ENCODE measurements around the gene TBC1D9. TPM values are rescaled to one million over a fixed set of nuclear protein-coding genes. Genes with fewer than 3 reads are reported as not detected.

The TBC1D9 gene
- total RNA-seq, 1 experiment from 2014 or later = 12.5 TPM

DNA sequence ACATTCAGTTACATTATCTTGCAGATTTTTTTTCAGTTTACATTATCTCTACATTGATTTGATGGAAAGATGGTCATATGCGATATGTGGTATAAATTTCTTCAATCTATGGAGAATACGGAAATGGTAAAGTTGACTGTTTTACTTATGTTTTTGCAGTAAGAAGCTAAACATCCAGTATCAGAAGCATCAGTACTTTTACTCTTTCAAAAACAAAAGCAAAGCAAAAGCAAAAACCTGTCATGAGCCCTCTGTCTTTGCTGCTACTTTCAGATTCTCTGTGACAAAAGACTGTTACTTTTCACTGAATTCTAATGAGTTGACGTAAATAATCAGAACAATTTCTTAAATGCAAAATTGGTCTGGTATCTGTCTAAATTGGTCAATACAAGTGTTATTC lies 135.0 kb downstream of the TBC1D9 start:
- Histone ChIP-seq H3K9me3 (no peaks in the 10 kb centered on the region), H3K36me3 (ENCODE audit: control insufficient read depth, insufficient read depth, low read length) (no peaks in the 10 kb centered on the region), H3K4me1 (peaks cover 3% of the 10 kb centered on the region), H3K4me3 (ENCODE audit: low read depth, low read length) (no peak overlapping the region), H3K27me3 (replicated peaks; ENCODE audit: control insufficient read depth, insufficient read depth, low read length) (no peaks in the 10 kb centered on the region)
- no peaks in the 10 kb centered on the region for H3K9me3 Mint-ChIP-seq (ENCODE audit: unreplicated experiment)
- POLR2A ChIA-PET = no interaction called here
- peaks cover 8% of the 10 kb centered on the region for H3K36me3 Mint-ChIP-seq (ENCODE audit: insufficient read depth, unreplicated experiment)
- TF ChIP-seq CTCF (IDR thresholded peaks at IDR 0.05; ENCODE audit: insufficient read depth in 1 of 2, low read depth in 1 of 2, low read length in 1 of 2, severe bottlenecking in 1 of 2, unreplicated experiment in 1 of 2) = no peak
- no peaks in the 10 kb centered on the region for H3K4me1 Mint-ChIP-seq (ENCODE audit: low read depth, unreplicated experiment)
- DNase-seq = no peak
- intact Hi-C loops (cut with micrococcal nuclease; ENCODE audit: unreplicated experiment) = no loop called here
- H3K27ac Mint-ChIP-seq (ENCODE audit: unreplicated experiment) = no peak overlapping the region
- H3K4me3 Mint-ChIP-seq (ENCODE audit: unreplicated experiment) = no peak overlapping the region
- BruUV-seq (replicated peaks) = no TSS peak
- no peaks in the 10 kb centered on the region for H3K27me3 Mint-ChIP-seq (ENCODE audit: insufficient read depth, unreplicated experiment)
- CTCF ChIA-PET = no interaction called here

DNA sequence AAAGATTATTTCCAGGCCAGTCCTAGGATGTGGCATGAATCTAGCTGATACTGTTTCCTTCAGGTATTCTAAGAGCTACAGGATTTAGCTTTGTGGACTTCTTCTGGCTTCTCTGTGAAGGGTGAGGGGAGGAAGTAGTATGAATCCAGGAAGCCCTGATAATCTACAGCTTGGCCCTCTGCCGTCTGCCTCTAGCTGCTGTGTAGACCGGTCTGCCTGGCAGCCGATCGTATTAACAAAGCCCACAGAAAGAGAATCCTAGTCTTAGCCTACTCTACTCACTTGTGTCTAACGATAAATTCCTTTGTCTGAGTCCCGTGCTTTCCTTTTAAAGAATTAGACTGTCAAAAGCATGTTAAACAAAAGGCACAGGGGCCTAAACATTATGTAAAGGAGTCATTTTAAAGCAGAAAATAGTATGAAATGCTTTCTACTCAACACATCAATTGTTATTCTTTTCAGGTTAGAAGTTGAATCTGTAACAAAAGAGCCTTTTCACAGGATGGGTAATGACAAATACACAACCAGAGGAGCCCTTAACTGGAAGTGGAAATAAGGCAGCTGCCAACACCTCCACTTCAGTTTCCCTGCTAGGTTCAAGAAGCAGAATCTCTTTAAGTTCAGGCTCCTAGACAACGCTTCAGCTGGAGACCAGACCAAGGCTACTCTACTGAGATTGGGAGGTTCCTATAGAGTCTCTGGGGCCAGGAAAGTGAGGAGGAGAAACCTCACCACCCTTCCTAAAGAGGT lies 138.5 kb downstream of the TBC1D9 start:
- ChIA-PET CTCF (no interaction called here), POLR2A (no interaction called here)
- Mint-ChIP-seq H3K27me3 (ENCODE audit: insufficient read depth, unreplicated experiment) (no peaks in the 10 kb centered on the region), H3K4me3 (ENCODE audit: unreplicated experiment) (no peak overlapping the region), H3K27ac (ENCODE audit: unreplicated experiment) (no peak overlapping the region), H3K4me1 (ENCODE audit: low read depth, unreplicated experiment) (no peaks in the 10 kb centered on the region), H3K36me3 (ENCODE audit: insufficient read depth, unreplicated experiment) (no peaks in the 10 kb centered on the region), H3K9me3 (ENCODE audit: unreplicated experiment) (no peaks in the 10 kb centered on the region)
- Histone ChIP-seq H3K9me3 (no peaks in the 10 kb centered on the region), H3K4me3 (ENCODE audit: low read depth, low read length) (no peak overlapping the region), H3K36me3 (ENCODE audit: control insufficient read depth, insufficient read depth, low read length) (no peaks in the 10 kb centered on the region; the same call in 1 of the 2 replicates), H3K27me3 (replicated peaks; ENCODE audit: control insufficient read depth, insufficient read depth, low read length) (no peaks in the 10 kb centered on the region), H3K4me1 (peaks cover 16% of the 10 kb centered on the region)
- intact Hi-C loops (cut with micrococcal nuclease; ENCODE audit: unreplicated experiment) = no loop called here
- DNase-seq = no peak
- no TSS peak for BruUV-seq (replicated peaks)
- no peak for TF ChIP-seq CTCF (IDR thresholded peaks at IDR 0.05; ENCODE audit: insufficient read depth in 1 of 2, low read depth in 1 of 2, low read length in 1 of 2, severe bottlenecking in 1 of 2, unreplicated experiment in 1 of 2)

- H3K27ac Mint-ChIP-seq (ENCODE audit: unreplicated experiment) = no peak overlapping the region
- no peak for TF ChIP-seq CTCF (IDR thresholded peaks at IDR 0.05; ENCODE audit: insufficient read depth in 1 of 2, low read depth in 1 of 2, low read length in 1 of 2, severe bottlenecking in 1 of 2, unreplicated experiment in 1 of 2)
- ChIA-PET CTCF (no interaction called here), POLR2A (interaction anchor here (0.7 kb wide), 1 partner anchor 15 kb away, joined by 8 read pairs; no protein-coding TSS in a partner anchor)
- no peaks in the 10 kb centered on the region for H3K27me3 Mint-ChIP-seq (ENCODE audit: insufficient read depth, unreplicated experiment)
- BruUV-seq (replicated peaks) = no TSS peak
- Histone ChIP-seq H3K4me3 (ENCODE audit: low read depth, low read length) (no peak overlapping the region), H3K36me3 (ENCODE audit: control insufficient read depth, insufficient read depth, low read length) (no peaks in the 10 kb centered on the region; the same call in 1 of the 2 replicates), H3K9me3 (no peaks in the 10 kb centered on the region), H3K27me3 (replicated peaks; ENCODE audit: control insufficient read depth, insufficient read depth, low read length) (no peaks in the 10 kb centered on the region), H3K4me1 (peaks cover 16% of the 10 kb centered on the region)
- DNase-seq = peak in 1 of 2 experiments; percentile 29
- no peaks in the 10 kb centered on the region for H3K4me1 Mint-ChIP-seq (ENCODE audit: low read depth, unreplicated experiment)
- H3K9me3 Mint-ChIP-seq (ENCODE audit: unreplicated experiment) = no peaks in the 10 kb centered on the region
- H3K4me3 Mint-ChIP-seq (ENCODE audit: unreplicated experiment) = no peak overlapping the region
- no peaks in the 10 kb centered on the region for H3K36me3 Mint-ChIP-seq (ENCODE audit: insufficient read depth, unreplicated experiment)
- intact Hi-C loops (cut with micrococcal nuclease; ENCODE audit: unreplicated experiment) = loop anchor here (1.0 to 2.0 kb wide), 3 partner anchors 20 to 141 kb away; partner anchors contain the start of gene TBC1D9
These were observed 140.7 kb downstream of the TBC1D9 start for GRCh38 chr4:140615451-140615850.

All from Caco-2 (cell line).